HFFc6 (cell line): Measurements from ENCODE around the gene ZNF18. TPM values are rescaled to one million over a fixed set of nuclear protein-coding genes. Genes with fewer than 3 reads are reported as not detected.

Experiments
- DNase-seq: peaks from one replicate; pipeline ENCODE4 v3.0.0-alpha.2; 2018
- H3K27ac Mint-ChIP-seq: 2 replicates; pipeline ENCODE4 v1.8.0; 2020; ENCODE audit warnings: mild to moderate bottlenecking, mixed read lengths
- H3K27me3 Mint-ChIP-seq: 2 replicates; pipeline ENCODE4 v1.8.0; 2021; ENCODE audit warnings: mild to moderate bottlenecking, moderate library complexity, mixed read lengths; ENCODE audit not compliant: insufficient read depth
- H3K36me3 Mint-ChIP-seq: 2 replicates; pipeline ENCODE4 v1.8.0; 2021; ENCODE audit warnings: low read depth, mixed read lengths
- H3K4me1 Mint-ChIP-seq: 2 replicates; pipeline ENCODE4 v1.8.0; 2020; ENCODE audit warnings: low read depth, mixed read lengths
- H3K4me3 Mint-ChIP-seq: 2 replicates; pipeline ENCODE4 v1.8.0; 2020; ENCODE audit warnings: mild to moderate bottlenecking, moderate library complexity, mixed read lengths
- H3K9me3 Mint-ChIP-seq: 2 replicates; pipeline ENCODE4 v1.8.0; 2020; ENCODE audit warnings: mild to moderate bottlenecking, mixed read lengths
- total RNA-seq, 6 experiments: library from RNA; stranded (reverse); fragmentation: NEBNext Ultra II Directional; extraction: Animal tissue kit (Norgen Biotek cat#: 25700); gene quantifications; 2 replicates in 1 of 6; 3 replicates in 5 of 6; pipeline ENCODE4 v1.2.3, GENCODE V29; 2021
- TF ChIP-seq, protein P1 (sequence below): fragments of 200-600 bp; sonication (generic); IDR thresholded peaks from 2 replicates; pipeline ENCODE4 v1.5.0; 2021; ENCODE audit warnings: antibody characterized with exemption, mild to moderate bottlenecking

The ZNF18 gene
- total RNA-seq, 6 experiments from 2014 or later, result 4.2 to 6.0 (median 4.6) TPM

DNA sequence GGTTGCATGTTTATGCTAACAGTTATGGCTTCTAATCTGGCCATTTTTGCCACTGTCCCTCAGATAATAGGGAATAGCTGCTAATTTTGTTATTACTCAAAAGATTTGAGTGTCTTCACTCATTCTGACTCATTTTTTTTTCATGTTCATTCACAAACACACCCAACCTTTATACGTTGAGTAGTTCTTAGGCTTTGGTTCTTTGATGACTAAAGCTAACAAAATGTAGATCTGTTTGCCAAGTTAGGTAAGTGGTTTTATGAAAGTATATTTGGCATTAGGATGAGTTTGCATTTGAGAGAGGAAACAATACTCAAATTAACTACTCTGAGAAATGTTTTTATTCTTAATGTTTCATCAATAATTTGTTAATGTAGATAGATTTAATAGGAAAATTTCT lies 27.1 kb upstream of the ZNF18 start:
- DNase-seq, result peak; percentile 48
- Mint-ChIP-seq H3K27me3 (no peaks in the 10 kb centered on the region), H3K9me3 (no peaks in the 10 kb centered on the region), H3K27ac (peak overlapping the region; percentile 52), H3K4me3 (peak overlapping the region; percentile 50), H3K36me3 (no peaks in the 10 kb centered on the region), H3K4me1 (peaks cover 53% of the 10 kb centered on the region)
- TF ChIP-seq, protein P1, sequence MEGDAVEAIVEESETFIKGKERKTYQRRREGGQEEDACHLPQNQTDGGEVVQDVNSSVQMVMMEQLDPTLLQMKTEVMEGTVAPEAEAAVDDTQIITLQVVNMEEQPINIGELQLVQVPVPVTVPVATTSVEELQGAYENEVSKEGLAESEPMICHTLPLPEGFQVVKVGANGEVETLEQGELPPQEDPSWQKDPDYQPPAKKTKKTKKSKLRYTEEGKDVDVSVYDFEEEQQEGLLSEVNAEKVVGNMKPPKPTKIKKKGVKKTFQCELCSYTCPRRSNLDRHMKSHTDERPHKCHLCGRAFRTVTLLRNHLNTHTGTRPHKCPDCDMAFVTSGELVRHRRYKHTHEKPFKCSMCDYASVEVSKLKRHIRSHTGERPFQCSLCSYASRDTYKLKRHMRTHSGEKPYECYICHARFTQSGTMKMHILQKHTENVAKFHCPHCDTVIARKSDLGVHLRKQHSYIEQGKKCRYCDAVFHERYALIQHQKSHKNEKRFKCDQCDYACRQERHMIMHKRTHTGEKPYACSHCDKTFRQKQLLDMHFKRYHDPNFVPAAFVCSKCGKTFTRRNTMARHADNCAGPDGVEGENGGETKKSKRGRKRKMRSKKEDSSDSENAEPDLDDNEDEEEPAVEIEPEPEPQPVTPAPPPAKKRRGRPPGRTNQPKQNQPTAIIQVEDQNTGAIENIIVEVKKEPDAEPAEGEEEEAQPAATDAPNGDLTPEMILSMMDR, result no peak

DNA sequence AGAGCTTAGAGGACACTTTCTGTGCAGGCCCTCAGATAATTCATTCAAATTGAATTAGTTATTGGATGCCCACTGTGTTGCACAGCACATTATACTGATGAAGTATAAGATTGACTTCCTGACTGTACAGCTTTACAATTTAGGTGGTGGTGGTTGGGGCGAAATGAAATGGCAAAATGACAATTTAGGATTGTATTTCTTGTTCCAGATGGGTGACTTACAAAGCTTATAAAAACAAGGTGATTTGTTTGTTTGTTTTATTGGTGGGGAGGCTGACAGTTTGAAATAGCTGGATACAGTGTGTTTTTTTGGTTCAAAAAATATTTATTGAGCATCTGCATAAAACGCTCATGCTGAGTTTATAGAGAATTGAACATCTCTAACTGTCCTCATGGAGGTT lies 25.0 kb upstream of the ZNF18 start:
- Mint-ChIP-seq H3K36me3 (no peaks in the 10 kb centered on the region), H3K27me3 (no peaks in the 10 kb centered on the region; the same call in 1 of the 2 replicates), H3K27ac (no peak overlapping the region), H3K4me1 (peaks cover 53% of the 10 kb centered on the region), H3K9me3 (no peaks in the 10 kb centered on the region), H3K4me3 (peak overlapping the region; percentile 91)
- no peak for DNase-seq
- TF ChIP-seq, protein P1, result no peak

DNA sequence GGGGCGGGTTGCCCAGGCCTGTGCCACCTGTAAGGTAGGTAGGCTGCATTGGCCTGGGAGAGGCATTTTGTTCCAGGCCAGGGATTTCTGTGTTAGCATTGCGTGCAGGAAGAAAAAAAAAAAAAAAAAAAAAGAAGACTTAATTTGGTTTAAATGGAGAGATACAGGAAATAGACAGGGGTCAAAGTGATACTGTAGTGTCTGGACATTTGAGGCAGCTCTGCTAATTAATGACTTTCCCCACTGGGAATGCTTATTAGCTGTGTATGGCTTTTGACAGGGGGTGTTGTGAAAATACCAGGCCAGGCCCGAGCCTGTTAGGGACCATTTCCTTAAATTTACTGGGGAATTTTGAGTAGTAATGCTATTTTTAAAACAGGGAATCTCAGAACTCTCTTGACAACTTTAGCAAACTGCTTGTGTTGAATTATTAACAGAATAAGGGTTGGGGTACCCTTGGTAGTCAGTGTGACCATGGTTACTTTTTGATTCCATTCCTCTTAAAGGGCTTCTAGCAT lies 24.4 kb upstream of the ZNF18 start:
- no peaks in the 10 kb centered on the region for H3K9me3 Mint-ChIP-seq
- DNase-seq, result no peak
- TF ChIP-seq, protein P1, result no peak
- peak overlapping the region; percentile 91 for H3K4me3 Mint-ChIP-seq
- H3K27ac Mint-ChIP-seq, result peak overlapping the region; percentile 69
- no peaks in the 10 kb centered on the region for H3K36me3 Mint-ChIP-seq
- H3K27me3 Mint-ChIP-seq, result no peaks in the 10 kb centered on the region; the same call in 1 of the 2 replicates
- H3K4me1 Mint-ChIP-seq, result peaks cover 53% of the 10 kb centered on the region

DNA sequence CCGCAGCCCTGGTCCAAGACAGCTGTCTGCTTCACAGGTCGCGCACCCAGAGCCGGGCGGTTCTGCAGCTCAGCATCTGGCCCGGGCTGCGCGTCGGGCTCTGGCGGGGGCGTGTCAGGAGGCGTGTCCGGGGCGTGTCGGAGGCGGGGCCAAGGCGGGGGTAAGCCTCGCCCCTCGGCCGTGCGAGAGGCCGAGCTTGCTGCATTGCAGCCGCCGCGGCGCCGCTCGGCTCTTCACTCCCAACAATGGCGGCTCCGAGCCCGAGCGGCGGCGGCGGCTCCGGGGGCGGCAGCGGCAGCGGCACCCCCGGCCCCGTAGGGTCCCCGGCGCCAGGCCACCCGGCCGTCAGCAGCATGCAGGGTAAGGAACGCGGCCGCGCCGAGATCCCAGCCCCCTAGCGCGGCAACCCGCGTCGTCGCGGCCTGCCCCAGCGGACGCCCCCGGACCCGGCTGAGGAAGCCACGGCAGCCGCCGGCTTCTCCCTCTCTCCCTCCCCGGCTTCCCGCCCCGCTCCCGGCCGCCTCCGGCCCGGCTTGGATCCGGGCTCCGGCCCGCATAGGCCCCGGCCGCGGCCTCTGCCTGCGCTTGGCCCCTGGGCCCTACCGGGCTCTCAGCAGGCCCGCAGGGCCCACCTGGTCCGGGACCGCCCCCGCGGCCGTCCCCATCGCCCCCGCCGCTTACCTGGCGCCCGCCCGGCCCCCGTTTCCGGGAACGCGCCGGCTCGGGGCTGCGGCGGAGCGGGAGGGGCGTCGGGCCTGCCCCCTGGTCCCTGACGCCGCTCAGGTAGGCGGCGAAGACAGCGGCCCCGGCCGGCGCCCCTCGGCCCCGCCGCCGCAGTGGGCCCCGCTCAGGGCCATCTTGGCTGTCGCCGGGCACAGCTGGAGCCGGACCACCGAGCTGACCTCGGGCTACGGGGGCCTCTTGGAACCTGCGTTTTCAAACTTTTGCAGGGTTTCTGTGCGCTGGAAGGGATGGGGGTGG lies 23.7 kb upstream of the ZNF18 start, which contains the start of gene MAP2K4:
Gene MAP2K4 (plus strand): TSS at position 236 of the 981 bp plus-strand sequence. CDS start 10 bp downstream, at position 246.
- peak; percentile 82 for DNase-seq
- H3K4me3 Mint-ChIP-seq, result peak within 1 kb of the TSS; percentile 91
- H3K27me3 Mint-ChIP-seq, result no peaks in the 10 kb centered on the region; the same call in 1 of the 2 replicates
- H3K27ac Mint-ChIP-seq, result peak within 1 kb of the TSS; percentile 69
- no peaks in the 10 kb centered on the region for H3K9me3 Mint-ChIP-seq
- TF ChIP-seq, protein P1, result no peak
- H3K4me1 Mint-ChIP-seq, result peaks cover 49% of the 10 kb centered on the region
- no peaks in the 10 kb centered on the region for H3K36me3 Mint-ChIP-seq

DNA sequence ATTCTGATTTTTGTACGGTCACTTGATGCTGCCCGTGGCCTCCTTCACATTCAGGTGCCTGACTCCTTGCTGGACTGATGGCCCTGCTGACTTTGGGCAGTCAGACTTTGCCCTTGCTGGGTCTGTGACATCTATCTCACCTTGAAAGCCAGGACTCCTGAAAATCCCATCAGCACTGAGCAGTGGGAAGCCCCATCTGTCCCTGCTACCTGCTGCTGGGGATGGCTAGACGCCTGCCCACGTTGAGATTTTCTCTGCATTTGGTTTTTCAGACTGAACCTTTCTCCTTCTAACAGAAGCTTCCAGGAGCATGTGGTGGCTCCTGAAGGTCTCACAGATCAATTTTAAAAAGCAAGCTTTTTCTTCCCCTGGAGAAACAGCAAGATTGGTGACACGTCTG lies 10.2 kb upstream of the ZNF18 start:
- Mint-ChIP-seq H3K36me3 (no peaks in the 10 kb centered on the region), H3K4me3 (no peak overlapping the region), H3K27ac (no peak overlapping the region), H3K27me3 (peaks cover 12% of the 10 kb centered on the region), H3K9me3 (no peaks in the 10 kb centered on the region), H3K4me1 (peaks cover 6% of the 10 kb centered on the region)
- no peak for DNase-seq
- TF ChIP-seq, protein P1, result no peak
